GM19467 (cell line): Measurements from ENCODE around the gene ICE1.
"Not testable (repeated sequence)": the region's sequence is repeated elsewhere in the genome, so short reads cannot be mapped to it uniquely, and the experiment has no call there.

ENCODE experiments used
- ATAC-seq: cut with Tn5 transposase; IDR thresholded peaks from one replicate; pipeline ENCODE4 v1.9.1; 2021; ENCODE audit warnings: mild to moderate bottlenecking, moderate library complexity; ENCODE audit not compliant: unreplicated experiment

ICE1 gene

DNA sequence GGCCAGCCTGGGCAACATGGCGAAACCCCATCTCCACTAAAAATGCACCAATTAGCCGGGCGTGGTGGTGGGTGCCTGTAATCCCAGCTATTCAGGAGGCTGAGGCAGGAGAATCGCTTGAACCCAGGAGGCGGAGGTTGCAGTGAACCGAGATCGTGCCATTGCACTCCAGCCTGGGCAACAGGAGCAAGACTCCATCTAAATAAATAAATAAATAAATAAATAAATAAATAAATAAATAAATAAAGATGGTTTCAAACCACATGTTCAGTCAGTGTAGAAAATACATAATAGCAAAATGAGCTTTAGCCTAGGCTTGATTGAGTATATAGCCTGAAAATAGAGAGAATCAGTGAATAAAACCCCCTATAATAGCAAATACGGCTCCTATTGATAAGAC, 27.4 kb upstream of the ICE1 start:
- not testable (repeated sequence) for ATAC-seq

DNA sequence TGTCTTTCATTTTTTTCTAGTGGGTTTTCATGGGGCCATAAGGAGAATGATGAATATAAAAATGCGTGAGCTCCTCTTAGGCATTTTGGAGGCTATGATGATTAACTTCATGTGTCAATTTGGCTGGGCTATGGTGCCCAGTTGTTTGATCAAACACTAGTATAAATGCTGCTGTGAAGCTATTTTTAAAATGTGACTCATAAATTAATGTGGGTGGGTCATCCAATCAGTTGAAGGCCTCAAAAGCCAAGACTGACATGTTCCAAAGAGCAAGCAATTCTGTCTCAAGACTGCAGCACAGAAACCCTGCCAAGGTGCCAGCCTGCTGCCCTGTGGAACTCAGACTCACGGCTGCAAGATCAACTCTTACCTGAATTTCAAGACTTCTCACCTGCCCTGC, 24.4 kb upstream of the ICE1 start:
- ATAC-seq: no peak

DNA sequence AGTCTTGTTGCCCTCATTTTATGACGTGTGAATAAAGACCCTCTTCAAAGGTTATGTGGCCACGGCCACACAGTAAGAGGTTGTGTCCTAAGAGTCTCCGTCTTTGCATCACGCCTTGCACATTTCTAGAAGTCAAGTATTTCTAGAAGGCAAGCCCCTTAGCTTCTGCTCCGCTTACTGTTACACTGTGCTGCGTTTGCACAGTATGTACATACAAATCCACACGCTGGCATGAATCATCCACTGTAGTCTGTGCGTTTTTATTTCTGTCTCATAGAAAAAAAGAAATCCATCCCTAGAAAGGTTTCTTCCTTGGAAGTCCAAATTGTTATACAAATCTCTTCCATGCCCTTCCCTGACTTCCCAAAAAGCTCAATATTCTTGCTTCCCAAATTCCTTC, 21.4 kb upstream of the ICE1 start:
- no peak for ATAC-seq

DNA sequence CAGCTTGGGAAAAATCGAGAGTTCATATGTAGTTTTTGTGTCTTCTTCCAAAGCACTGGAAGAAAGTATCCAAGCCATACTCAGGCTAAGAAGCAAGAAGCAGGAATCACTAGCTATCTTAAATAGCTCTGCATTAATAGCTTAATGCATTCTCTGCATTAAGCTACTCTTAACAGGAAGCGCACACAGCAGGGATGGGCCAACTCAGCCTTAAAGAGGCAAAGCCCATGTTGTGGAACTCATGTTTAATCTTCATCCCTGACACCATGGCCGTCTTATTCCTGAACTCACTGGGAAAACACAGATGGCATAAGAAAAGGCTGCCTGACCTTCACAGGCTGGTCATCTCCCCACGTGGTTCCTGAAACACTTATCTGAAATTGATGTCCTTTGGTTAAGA, 18.7 kb upstream of the ICE1 start:
- ATAC-seq: no peak

DNA sequence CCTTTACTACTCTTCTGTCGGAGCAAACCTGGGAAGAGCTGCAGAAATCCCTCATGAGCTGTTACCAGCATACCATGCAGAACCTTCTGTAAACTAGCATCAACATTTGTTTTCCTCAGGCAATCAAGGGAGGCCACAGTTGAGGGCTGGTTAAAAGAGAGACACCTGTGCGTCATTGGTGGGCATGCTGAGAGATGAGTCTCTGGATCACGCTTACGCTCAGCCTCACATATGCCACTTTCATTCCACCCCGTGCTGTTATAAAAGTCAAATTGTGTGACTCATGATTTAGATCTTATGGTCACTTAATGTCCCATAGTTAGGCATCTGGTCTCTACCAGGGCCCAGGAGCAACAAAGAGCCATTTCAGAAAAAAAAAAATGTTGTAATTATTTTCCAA, 18.1 kb upstream of the ICE1 start:
- ATAC-seq: no peak

DNA sequence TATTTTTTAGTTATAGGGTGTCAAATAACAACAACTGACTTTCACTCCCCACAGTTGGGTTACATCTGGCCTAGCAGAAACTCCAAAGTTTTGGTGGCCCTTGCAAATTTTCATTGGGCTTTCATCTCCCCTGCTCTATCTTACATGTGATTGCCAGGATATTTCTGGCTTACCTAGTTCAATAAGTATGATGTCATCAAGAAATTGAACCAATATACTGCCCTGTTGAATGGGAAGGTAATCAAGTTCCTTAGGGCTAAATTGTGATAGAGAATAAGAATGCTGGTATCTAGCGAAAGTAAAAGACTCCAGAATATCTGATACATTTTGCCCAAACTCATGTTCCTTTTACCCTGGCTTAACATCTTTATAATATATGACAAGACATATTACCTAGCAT, 17.0 kb upstream of the ICE1 start:
- ATAC-seq: no peak

DNA sequence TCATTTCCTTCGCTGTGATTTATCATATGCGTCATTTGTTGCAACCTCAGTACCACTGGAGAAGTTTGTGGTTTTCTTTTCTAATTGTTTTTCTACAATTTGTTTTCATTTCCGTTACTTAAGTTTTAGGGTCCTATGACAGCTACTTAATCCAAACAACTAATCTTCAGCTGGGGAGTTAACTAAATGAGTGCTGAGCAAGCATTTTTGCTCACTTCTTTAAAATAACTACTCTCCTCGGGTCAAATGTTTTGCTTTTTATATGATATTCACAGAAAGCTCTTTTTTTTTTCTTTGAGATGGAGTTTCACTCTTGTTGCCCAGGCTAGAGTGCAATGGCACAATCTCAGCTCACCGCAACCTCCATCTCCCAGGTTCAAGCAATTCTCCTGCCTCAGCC, 14.6 kb upstream of the ICE1 start:
- ATAC-seq: no peak

DNA sequence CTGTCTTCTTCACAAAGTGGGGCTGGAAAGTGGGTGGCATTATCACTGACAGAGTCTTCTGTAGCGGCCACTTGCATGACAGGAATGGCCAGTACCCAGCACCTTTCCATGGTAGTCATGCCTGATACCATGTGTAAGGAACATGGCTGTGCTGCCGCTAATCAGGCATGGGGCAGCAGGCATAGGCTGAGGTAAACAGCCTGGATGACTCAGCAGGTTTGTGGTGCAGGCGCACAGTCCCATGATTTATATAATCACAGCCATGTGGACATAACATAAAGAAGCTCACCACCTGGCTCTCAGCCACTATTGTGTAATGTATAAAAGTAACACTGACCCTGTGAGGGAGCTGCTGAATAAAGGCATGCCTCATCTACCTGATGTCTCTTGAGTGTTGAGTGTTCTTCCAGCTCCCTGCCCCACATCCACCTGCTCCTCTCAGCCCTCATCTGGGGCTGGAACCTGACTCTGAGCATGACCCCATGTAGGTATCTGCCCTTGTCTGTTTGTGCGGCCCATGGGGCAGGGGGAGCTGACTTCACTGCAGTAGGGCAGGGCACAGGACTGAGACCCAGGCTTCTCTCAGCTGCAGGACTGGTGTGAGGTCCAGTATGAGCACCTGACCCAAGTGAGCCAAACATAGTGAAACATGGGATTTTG, 13.2 kb upstream of the ICE1 start:
- no peak for ATAC-seq

DNA sequence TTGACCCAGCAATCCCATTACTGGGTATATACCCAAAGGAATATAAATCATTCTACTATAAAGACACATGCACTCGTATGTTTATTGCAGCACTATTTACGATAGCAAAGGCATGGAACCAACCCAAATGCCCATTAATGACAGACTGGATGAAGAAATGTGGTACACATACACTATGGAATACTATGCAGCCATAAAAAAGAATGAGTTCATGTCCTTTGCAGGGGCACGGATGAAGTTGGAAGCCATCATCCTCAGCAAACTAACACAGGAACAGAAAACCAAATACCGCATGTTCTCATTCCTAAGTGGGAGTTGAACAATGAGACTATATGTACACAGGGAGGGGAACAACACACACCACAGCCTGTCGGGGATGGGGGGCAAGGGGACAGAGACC, 8.6 kb upstream of the ICE1 start:
- ATAC-seq: not testable (repeated sequence)

DNA sequence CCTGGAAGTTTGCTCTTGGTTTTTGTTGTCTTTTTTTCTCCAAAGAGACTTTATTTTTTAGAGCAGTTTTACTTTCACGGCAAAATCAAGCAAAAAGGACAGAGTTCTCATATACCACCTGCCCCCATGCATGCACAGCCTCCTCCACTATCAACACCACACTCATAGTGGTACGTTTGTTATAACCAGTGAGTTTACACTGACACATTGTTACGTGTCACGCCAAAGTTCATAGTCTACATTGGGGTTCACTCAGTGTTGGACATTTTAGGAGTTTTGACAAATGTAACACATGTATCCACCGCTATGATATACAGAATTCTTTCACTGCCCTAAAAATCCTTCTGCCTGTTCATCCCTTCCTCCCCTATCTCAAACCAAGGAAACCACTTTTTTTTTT, 7.5 kb upstream of the ICE1 start:
- ATAC-seq: no peak

DNA sequence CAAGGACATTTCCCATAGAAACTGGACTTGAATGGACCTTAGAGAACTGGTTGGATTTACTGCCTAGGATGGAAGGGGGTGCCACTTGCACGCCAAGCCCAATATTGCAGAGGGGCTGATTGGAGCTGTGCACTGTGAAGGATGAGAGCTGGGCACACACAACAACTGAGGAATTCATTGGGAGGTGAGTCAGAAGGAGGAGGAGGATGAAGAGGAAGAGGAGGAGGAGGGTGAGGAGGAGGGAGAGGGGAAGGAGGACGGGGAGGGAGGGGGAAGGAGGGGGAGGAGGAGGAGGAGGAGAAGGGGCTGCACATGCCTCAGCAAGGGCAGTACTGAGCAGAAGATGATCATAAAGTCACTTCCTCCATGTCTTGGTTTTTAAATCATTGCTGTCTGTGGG, 5.7 kb upstream of the ICE1 start:
- ATAC-seq: no peak

DNA sequence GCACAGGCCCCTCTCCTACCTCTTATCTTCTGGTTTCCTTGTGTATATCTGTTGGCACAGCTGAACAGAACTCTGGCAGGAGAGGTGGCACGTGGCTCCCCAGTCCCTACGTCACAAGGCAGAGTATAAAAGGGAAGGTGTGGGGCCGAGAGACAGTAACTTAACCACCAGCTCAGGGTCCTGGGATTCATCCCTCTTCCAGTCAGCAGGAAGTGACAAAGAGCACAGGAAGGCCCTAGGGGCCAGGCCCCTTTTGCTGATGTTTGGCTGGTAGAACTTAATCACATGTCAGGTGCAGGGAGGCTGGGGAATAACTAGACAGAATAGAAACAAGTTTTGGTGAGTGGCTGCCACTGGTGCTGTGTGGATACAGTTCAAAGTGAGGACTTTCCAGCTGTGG, 4.5 kb upstream of the ICE1 start:
- no peak for ATAC-seq

DNA sequence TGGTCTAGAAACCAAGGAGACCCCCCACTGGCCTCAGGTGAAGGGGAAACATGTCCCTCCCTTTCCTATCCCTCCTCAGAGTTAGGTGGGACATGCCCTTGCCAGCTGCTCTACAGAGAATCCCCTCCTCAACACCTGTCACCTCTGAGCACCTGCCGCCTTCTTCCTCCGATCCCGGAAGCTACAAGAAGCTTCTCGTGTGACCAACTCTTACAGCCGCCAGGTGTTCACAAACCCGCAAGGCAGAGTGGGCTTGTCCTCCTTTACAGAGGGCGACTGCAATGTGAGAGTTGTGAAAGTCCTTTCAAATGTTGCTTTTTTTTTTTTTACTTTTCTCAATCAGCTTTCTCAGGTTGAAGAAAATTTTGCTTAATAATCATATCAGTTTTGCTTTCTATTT, 3.7 kb upstream of the ICE1 start:
- no peak for ATAC-seq

DNA sequence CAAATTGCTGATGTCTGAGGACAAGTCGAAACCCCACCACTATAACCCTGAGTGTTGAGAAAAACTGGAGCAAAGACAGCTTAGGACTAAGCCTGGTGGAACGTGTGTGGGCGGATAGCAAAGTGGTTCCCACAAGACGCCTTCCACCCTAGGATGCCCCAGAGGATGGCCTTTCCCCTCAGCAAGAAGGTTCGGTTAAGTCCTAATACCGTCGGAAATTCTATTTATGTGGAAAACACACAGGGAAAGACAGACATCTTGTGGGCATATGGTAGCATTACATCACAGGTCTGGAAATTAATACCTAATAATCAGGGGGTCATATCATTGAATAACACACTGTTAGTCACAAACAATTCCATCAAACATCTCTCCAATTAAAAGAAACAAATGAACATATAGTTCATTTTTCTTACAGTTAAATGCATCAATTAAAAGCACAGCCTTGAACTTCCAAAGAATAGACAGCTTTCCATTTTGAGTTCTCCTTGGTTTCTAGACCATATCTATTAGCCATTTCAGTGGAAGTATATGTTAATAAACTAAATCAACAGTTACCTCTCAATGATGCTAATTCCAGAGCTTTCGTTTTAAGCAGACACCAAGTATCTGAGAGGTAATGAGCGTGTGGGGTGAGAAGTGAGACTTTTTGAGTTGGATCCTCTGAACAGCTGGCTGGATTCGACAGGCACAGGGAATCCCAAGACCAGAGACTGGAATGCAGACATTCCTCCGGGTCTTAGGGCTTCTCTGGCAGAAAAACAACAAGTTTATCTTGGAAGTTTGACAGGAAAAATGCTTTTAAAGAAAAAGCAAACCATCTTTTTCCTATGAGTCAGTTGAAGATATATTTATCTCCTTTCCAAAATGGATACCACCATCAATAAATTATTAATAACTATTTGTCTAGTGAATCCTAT, 2.9 kb upstream of the ICE1 start:
- ATAC-seq: no peak

DNA sequence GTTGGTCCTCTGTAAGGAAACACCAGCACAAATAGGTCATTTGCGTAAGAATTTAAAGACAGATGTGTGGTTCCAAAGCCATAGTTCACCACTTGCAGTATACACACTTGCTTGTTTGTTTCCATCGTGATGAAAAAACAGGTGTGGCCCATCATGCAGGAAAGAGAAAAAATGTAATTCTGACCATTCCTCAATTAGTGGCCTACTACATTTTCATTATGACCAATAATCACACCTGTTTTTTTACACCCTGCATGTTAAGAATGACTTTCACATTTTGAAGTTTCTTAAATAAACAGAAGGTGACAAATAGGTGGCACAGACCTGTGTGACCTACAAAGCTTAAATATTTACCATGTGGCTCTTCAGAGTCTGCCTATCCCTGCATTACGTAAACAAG, 2.2 kb upstream of the ICE1 start:
- ATAC-seq: no peak

DNA sequence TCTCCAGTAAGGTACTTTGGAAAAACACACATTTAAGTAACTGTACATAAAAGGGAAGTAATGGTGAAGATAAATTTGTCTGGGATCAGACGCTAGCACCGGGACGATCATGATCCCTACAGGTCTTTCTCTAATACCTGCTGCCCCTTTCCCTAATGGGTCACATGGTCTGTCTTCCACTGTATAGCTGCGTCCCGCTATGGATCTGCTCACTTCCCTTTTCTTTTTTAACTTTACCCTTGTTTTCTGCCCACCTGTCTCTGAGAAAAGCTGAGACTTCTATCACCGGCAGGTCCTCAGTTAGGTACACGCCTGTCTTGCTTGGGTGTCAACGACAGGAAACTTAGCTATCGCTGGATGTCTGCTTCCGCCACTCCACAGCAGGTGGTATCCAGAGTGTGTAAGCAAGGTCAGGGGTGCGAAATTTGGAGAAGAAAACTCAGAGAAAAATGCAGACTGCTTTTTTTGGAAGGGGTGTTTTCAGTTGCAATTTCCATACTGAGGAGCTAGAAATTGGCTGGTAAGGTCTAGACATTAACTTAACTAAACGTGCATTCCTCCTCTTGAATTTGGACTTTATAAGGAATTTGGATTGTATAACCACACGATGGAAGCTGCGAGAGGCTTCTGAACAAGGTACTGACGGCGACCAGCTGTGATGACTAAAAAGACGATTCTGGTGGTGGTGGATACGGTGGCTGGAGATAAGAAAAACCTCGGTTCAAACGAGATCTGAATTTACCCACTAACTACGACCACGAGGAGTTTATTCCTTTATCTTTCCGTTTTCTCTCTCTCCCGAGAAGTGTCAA, 1.1 kb upstream of the ICE1 start:
- ATAC-seq: no peak

DNA sequence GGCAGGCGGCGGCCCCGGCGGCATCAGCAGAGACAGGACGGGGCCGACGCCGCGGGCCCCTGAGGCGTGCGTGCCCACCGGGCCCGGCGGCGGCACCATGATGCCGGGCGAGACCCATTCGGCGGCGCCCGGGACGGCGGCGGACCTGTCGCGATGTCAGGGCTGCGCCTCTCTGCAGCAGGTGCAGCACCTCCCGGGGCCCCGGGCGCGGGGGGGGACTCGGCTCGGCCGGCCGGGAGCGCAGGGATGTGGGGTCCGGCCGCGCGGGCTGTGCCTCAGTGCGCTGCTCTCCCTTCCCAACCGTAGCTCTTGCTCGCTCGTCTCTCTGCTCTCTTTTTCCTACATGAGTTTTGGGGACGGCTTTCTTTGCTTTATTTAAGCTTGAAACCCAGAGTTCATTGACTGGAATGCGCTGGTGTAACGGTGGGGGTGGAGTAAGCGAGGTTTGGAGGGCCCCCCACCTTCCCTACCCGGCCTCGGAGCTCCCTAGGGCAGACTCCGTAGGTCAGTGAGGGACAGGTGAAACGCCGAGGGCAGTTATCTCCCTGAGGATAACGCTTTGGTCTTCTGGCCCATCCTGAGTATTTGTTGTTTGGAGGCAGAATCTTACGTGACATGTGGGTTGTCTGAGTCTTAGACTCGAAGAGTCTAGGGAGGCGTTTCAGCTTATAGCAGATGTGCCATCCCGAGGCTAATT, 490 bp downstream of the ICE1 start:
- peak; percentile 21 for ATAC-seq

DNA sequence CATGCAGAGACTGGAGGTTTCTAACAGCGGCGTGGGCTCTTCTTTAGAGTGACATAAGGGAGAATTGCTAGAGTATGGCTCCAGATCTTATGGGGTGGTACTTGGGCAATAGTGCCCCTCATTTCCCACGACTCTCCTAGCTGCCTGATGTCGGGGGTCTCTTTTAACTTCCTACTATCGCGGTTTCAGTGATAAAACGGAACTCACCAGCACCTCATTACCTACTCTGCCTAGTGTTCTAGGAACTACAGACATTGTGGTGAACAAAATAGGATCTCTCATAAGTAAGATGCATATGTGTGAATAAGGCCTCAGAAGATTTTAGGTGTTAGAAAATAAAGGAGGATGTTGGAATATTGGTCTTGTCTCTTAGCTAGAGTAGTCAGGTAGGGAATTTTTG, 1.1 kb downstream of the ICE1 start:
- ATAC-seq: no peak

DNA sequence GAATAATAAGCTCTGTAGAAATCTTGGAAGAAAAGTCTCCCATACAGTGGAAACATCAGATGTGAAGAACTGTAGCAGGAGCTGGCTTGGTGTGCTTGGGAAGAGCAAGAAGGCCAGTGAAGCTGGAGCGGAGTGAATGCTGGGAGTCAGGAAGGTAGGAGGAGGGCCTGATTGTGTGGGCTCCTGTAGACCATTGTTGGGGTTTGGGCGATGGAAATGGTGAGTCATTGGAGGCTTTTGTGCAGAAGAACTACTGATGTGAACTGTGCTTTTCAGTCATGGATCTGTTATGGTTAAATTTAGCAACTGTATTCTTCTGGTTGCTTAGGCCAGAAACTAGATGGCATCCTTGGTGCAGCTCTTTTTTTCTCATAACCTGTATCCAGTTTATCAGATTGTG, 2.3 kb downstream of the ICE1 start:
- ATAC-seq: no peak

DNA sequence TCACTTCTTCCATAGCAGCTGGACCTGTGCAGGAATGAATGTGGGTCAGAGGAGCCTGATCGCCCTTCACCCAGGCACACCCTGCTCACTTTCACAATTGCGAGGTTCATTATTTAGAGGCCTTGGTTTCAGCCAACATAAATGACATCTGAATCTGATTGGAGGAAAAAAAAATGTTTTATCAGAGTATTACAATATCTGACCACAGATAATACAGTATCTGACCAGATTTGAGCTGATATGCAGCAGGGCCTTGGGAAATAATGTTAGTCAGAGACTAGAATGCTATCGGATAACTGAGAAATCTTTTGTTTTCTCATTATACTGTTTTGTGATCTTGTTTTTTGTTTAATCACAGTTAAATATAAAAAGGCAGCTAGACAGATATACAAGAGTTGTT, 7.7 kb downstream of the ICE1 start:
- no peak for ATAC-seq
